Stimulated activated CD4-positive, alpha-beta T cell treated with anti-CD3 and anti-CD28 coated beads, Interleukin-12 subunit alpha, Interleukin-12 subunit beta, amount 100 ng/mL, for 24 hours (primary cell): ENCODE data around the gene CNTN4.

Source experiments
- DNase-seq, 2 experiments: peaks; one replicate each; pipeline ENCODE4 v3.0.0-alpha.2; 2020; ENCODE audit warnings: low read depth in 2 of 2

The CNTN4 gene

DNA sequence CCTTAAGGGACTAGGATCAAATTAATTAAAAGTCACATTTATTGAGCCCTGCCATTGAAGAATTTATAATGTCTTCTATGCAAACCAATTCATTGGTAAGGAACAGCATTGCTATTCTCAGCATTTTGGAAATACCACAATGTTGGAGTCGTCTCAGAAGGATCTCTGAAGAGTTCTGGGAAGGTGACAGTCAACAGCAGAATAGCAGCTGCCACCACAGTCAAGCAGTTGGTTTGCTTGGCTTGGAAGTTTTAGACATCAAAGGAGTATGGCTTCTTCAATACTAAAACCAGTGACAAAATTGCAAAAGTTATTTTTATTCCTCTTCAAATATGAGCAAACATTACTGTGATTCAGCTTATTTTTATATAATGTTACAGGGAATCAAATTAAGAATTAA is 167.9 kb downstream of the CNTN4 start:
- no peak for DNase-seq

GRCh38 chr3:2268779-2269178 is 170.1 kb downstream of the CNTN4 start:
- DNase-seq = no peak

GRCh38 chr3:2274526-2274925 is 175.9 kb downstream of the CNTN4 start:
- DNase-seq = no peak

DNA sequence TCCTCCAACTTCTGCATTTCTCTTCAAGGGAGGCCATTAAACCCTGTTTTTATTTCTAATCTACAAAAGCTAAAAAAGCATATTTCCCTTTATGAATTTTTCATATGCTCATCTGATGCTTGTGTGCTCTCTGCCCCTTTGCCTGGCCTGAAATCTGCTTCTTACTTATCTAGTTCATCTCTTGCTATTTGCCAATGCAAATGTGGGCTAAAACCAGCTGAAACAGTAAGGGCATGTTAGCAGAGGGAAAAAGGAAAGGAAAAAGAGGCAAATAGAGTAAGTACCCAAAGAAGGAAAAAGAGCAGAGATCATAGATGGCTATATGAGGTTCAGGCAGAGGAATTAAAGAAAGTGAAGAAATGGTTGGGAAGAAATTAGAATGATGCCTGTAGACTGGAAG is 185.2 kb downstream of the CNTN4 start:
- no peak for DNase-seq

GRCh38 chr3:2300938-2301337 is 202.3 kb downstream of the CNTN4 start:
- no peak for DNase-seq

GRCh38 chr3:2301361-2301760 is 202.7 kb downstream of the CNTN4 start:
- no peak for DNase-seq

DNA sequence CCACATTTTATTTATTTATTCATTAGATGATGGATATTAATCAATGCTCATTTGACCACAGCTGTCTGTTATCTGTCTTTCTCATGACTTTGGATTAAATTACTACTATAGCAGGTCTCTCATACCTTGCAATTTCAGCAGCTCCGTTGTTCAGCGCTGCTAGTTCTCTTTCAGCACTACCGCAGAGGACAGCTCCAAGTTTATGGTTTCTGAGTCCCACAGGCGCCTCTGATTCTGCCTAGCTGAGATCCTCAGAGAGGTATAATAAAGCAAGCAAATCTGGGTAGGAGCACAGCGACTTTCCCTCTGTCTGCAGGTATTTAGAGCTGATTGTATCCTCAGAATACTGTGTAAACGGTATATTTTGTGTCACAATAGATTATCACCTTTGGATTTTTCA is 204.9 kb downstream of the CNTN4 start:
- DNase-seq = no peak

GRCh38 chr3:2311022-2311421 is 212.4 kb downstream of the CNTN4 start:
- no peak for DNase-seq

- no peak for DNase-seq
Measured at GRCh38 chr3:2317521-2317920, 218.9 kb downstream of the CNTN4 start.

GRCh38 chr3:2334921-2335320 is 236.3 kb downstream of the CNTN4 start:
- no peak for DNase-seq

- DNase-seq = no peak
Measured at GRCh38 chr3:2343031-2343682, 244.5 kb downstream of the CNTN4 start.

DNA sequence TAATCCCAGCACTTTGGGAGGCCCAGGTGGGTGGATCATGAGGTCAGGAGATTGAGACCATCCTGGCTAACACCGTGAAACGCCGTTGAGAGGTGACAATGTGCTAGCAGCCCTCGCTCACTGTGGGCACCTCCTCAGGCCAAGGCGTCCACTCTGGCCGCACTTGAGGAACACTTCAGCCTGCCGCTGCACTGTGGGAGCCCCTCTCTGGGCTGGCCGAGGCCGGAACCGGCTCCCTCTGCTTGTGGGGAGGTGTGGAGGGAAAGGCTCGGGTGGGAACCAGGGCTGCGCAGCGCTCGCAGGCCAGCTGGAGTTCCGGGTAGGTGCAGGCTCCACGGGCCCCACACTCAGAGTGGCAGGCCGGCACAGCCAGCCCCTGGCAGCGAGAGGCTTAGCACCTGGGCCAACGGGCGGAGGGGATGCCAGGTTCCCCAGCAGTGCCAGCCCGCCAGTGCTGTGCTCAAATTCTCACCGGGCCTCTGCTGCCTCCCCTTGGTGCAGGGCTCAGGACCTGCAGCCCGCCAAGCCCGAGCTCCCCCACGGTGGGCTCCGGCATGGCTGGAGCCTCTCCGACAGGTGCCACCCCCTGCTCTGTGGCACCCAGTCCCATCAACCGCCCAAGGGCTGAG is 253.6 kb downstream of the CNTN4 start:
- no peak for DNase-seq

GRCh38 chr3:2354702-2355101 is 256.0 kb downstream of the CNTN4 start:
- no peak for DNase-seq

GRCh38 chr3:2356298-2356950 is 257.8 kb downstream of the CNTN4 start:
- no peak for DNase-seq

GRCh38 chr3:2360815-2361214 is 262.1 kb downstream of the CNTN4 start:
- no peak for DNase-seq

DNA sequence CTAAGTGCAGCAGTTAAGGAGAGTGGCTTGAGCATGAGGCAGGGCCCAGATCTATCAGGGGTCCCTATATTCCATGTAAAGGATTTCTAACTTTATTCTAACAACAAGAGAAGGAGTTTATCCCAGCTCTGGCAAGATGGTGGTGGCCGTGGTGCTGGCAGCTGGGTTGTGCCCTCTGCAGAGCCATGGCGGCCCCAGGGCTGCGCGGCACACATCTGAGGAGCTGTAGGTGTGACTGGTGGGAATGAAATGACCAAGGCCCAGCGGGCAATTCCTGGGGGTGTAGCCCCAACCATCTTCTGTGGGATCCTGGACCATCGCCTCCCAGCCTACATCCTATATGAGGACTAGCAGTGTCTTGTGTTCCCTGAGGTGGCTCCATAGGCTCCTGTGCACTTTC is 263.5 kb downstream of the CNTN4 start:
- no peak for DNase-seq

GRCh38 chr3:2363854-2364253 is 265.2 kb downstream of the CNTN4 start:
- no peak for DNase-seq

GRCh38 chr3:2370317-2370716 is 271.7 kb downstream of the CNTN4 start:
- DNase-seq = no peak

GRCh38 chr3:2372306-2372705 is 273.6 kb downstream of the CNTN4 start:
- DNase-seq = no peak

- DNase-seq = no peak
Measured at GRCh38 chr3:2375376-2375775, 276.7 kb downstream of the CNTN4 start.

DNA sequence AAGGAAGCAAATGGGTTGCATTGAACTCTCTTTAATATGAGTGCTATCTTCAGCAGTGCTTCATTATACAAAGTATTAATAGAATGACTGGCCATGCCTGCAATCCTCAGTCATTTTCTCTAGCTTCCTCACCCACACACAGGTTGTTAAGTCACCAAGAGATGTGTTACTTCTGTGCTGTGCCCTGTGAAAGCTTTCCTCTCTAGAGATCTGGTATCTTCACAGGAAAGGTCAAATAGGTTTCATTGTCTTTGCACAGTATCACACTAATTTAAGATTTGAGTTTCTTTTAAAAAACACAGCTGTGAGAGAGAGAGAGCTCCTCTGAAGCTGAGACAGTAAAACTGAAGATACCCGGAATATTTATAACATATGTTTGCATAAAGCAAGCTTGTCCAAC is 278.6 kb downstream of the CNTN4 start:
- no peak for DNase-seq

GRCh38 chr3:2390926-2391532 is 292.4 kb downstream of the CNTN4 start:
- DNase-seq = no peak

DNA sequence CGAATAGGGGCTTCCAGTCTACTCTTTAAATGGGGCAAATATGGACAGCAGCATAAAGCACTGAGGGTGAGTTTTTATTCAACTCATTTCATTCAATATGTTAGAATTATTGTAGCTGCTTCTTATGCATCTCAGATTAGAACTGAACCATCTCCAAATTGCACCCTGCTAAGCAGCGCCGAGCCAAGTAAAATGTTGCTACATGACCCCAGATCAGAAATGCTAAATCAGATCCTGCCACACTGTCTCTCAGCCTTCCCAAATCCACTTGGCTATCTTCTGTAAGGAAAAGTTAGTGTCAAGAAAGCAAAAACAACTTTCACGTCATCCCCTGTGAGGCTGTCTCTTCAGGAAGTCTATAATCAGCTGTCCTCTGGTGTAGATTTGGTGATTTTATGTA is 293.2 kb downstream of the CNTN4 start:
- no peak for DNase-seq
